Measurements from ENCODE around the gene CCDC169.

Gene CCDC169

GRCh38 chr13:36244073-36244472 is 53.5 kb downstream of the CCDC169 start:
- DNase-seq (ENCODE audit: low read depth in 2 of 2) = no peak

GRCh38 chr13:36242761-36243160 is 54.9 kb downstream of the CCDC169 start:
- DNase-seq (ENCODE audit: low read depth in 2 of 2) = no peak

GRCh38 chr13:36231236-36231635 is 66.4 kb downstream of the CCDC169 start:
- DNase-seq (ENCODE audit: low read depth in 2 of 2) = no peak

- DNase-seq (ENCODE audit: low read depth in 2 of 2) = no peak
Observed at GRCh38 chr13:36224730-36225129, 72.9 kb downstream of the CCDC169 start.

- no peak for DNase-seq (ENCODE audit: low read depth in 2 of 2)
Observed at GRCh38 chr13:36219883-36220282, 77.7 kb downstream of the CCDC169 start.

GRCh38 chr13:36217456-36217855 is 80.2 kb downstream of the CCDC169 start:
- no peak for DNase-seq (ENCODE audit: low read depth in 2 of 2)

- no peak for DNase-seq (ENCODE audit: low read depth in 2 of 2)
Observed at GRCh38 chr13:36214163-36214921, 83.3 kb downstream of the CCDC169 start, which contains the start of gene SOHLH2. SOHLH2 (minus strand) TSS chr13:36214556; CDS start chr13:36214526, 30 bp downstream.

GRCh38 chr13:36212789-36213188 is 84.8 kb downstream of the CCDC169 start:
- DNase-seq (ENCODE audit: low read depth in 2 of 2) = no peak

GRCh38 chr13:36211567-36211966 is 86.0 kb downstream of the CCDC169 start:
- DNase-seq (ENCODE audit: low read depth in 2 of 2) = no peak

GRCh38 chr13:36210738-36211137 is 86.9 kb downstream of the CCDC169 start:
- DNase-seq (ENCODE audit: low read depth in 2 of 2) = no peak

- DNase-seq (ENCODE audit: low read depth in 2 of 2) = no peak
Observed at GRCh38 chr13:36207672-36208071, 89.9 kb downstream of the CCDC169 start.

- DNase-seq (ENCODE audit: low read depth in 2 of 2) = no peak
Observed at GRCh38 chr13:36193151-36193855, 104.3 kb downstream of the CCDC169 start.

GRCh38 chr13:36192166-36192565 is 105.4 kb downstream of the CCDC169 start:
- no peak for DNase-seq (ENCODE audit: low read depth in 2 of 2)

GRCh38 chr13:36190771-36191170 is 106.8 kb downstream of the CCDC169 start:
- DNase-seq (ENCODE audit: low read depth in 2 of 2) = no peak

- no peak for DNase-seq (ENCODE audit: low read depth in 2 of 2)
Observed at GRCh38 chr13:36188441-36188840, 109.2 kb downstream of the CCDC169 start.

GRCh38 chr13:36183901-36184300 is 113.7 kb downstream of the CCDC169 start:
- DNase-seq (ENCODE audit: low read depth in 2 of 2) = no peak
